Retinal pigment epithelial cell (primary cell): ENCODE results near the gene GGCT.

Experiments
- DNase-seq: peaks from one replicate; pipeline ENCODE4 v3.0.0-alpha.2; 2010; ENCODE audit warnings: low read depth
- H3K4me3 ChIP-seq: 2 replicates; pipeline ENCODE4 v1.5.1; 2011; ENCODE audit warnings: mild to moderate bottlenecking, low read length, control low read depth, moderate library complexity
- TF ChIP-seq, protein P1 (sequence below): conservative IDR thresholded peaks from 2 replicates; pipeline ENCODE4 v1.5.1; 2011; ENCODE audit warnings: low read depth, low read length, control low read depth, inconsistent platforms

Gene GGCT

DNA sequence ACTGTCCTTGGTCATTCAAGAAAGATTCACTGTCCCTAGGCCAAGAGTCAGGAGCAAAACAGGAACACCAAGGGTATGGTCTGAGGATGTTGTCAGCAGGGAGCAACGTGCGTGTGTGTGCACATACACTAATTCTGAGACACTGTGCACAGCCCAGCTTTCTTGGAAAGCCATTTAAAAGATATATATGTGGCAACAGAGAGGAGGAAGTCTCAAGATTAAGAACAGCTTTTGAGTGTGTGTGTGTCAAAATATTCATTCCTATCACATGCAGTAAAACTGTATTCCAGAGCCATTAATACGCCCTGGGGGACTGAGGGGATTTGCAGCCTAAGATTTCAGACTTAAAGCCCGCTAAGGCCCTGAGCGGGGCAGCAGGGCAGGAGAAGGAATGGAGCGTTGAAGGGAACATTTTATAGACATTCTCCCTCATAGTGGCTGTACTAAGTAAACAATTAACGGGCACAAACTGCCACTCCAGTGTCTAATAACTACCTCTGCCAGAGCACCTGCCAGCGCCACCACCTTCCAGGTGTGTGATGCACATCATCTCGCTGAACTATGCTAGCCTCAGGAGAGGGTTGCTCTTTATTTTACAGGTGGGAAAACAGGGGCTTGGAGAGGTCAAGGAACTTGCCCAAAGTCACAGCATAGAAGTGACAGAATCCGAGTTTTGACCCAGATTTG lies 28.0 kb downstream of the GGCT start:
- TF ChIP-seq, protein P1, sequence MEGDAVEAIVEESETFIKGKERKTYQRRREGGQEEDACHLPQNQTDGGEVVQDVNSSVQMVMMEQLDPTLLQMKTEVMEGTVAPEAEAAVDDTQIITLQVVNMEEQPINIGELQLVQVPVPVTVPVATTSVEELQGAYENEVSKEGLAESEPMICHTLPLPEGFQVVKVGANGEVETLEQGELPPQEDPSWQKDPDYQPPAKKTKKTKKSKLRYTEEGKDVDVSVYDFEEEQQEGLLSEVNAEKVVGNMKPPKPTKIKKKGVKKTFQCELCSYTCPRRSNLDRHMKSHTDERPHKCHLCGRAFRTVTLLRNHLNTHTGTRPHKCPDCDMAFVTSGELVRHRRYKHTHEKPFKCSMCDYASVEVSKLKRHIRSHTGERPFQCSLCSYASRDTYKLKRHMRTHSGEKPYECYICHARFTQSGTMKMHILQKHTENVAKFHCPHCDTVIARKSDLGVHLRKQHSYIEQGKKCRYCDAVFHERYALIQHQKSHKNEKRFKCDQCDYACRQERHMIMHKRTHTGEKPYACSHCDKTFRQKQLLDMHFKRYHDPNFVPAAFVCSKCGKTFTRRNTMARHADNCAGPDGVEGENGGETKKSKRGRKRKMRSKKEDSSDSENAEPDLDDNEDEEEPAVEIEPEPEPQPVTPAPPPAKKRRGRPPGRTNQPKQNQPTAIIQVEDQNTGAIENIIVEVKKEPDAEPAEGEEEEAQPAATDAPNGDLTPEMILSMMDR: no peak
- H3K4me3 ChIP-seq: no peak overlapping the region
- no peak for DNase-seq

DNA sequence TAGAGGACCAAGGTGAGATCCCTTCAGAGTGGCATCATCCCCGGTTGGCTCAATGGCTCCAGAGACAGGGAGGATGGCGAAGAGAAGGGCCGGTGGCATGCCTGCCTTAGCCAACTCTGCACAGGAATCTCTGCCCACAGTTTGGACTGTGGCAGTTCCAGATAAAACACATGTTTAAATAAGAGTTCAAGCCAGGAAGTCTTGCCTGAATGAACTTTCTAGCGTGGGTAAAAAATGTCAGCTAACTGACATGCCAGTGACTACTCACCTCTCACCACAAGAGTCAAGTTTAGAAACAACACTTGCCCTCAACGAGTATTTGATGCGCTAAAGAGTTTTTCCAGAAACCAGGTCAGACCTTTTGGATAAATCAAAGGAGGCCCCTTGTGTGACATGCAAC lies 29.0 kb downstream of the GGCT start:
- H3K4me3 ChIP-seq: no peak overlapping the region
- DNase-seq: no peak
- TF ChIP-seq, protein P1: no peak

DNA sequence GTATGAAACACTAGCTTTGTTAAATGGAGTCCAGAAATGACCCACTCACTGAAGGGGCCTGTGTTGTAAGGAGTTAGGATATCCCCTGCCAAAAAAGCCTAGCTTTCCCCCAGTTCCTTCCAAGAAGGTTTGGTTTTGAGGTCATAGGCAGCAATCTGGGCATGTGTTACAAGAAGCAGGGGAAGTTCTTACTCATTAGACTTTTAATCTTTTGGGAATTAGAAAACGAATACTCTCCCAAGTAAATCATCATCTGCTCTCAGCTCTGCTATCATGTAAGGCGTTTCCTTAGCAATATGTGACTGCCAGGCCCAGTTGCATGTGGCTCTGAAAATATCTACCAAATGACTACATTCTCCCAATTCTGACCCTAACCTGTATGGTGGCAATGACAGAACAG lies 29.7 kb downstream of the GGCT start:
- no peak for DNase-seq
- no peak overlapping the region for H3K4me3 ChIP-seq
- TF ChIP-seq, protein P1: no peak

DNA sequence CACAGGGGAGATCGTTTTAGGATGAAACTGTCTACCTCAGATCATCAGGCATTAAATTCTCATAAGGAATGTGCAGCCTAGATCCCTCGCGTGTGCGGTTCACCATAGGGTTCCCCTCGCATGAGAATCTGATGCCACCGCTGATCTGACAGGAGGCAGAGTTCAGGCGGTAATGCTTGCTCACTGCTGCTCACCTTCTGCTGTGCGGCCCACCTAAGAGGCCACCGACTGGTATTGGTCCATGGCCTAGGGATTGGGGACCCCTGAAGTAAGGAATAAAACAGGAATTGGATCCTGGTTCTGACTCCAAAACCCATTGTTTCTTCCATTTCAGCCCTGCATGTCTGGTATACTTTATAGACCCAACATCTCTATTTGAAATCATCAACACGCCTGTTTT lies 30.1 kb downstream of the GGCT start:
- no peak overlapping the region for H3K4me3 ChIP-seq
- TF ChIP-seq, protein P1: no peak
- no peak for DNase-seq

DNA sequence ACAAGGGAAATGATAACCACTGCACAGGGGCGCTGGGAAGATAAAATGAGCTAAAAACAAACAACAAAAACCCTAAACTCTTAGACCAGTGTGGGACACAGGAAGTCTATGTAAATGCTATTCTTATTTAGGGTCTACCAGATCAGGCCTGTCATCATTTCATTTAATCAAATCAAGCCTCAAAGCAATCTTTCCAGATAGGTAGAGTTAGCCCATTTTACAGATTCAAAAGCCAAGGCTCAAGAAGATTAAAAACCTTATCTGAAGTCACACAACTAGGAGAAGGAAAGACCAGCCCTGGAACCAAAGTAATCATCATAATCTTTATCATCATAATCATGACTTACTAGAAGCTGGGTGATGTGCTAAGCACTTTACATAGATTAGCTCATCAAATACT lies 30.7 kb downstream of the GGCT start:
- no peak for DNase-seq
- TF ChIP-seq, protein P1: no peak
- H3K4me3 ChIP-seq: no peak overlapping the region

DNA sequence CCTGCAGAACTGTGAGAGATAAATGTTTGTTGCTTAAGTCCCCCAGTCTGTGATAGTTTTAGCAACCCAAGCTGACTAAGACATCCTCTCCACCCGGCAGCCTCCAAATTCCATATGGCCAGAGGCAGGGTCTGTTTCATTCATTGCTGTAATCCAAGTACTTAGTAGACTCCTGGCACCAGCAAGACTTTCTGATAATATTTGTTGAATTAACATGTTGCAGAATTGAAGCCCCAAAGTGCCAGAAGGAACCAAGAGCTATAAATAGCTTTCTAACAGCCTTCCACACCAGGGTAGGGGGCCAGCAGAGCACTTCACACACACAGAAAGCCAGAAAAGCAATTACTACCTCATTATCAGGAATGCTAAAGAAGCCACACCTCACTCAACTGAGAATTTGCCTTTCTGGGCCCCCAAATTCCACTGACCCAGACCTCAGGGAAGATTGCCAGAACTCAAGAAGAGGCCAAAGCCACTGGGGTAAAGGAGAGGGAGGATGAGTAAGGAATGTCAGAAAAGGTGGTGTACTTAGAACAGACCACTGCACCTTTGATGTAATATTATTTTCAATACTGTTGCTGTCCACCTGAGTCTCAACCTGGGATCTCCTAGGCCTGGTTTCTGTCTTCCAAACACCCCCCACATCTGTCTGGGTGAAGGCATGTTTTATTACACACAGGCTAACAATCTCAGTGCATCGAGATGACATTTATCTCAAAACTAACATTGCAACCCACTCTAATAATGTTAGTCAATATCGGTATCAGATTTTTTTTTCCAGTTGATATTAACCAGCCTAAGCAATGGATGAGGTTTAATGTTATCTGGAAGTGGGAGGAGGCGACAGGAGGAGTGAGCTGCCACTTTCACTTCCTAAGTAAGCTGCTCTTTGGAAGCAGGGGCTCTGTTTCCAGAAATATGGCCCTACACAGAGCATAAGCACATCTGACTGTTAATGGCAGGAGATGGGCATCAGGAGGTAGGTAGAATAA lies 31.5 kb downstream of the GGCT start:
- TF ChIP-seq, protein P1: no peak
- H3K4me3 ChIP-seq: no peak overlapping the region
- no peak for DNase-seq
